GM18526 (cell line): Measurements from ENCODE around the gene FRS3.

Experiments
- POLR2A ChIP-seq: IDR thresholded peaks from 3 replicates; pipeline ENCODE4 v1.6.1; 2011; ENCODE audit not compliant: insufficient read length; ENCODE audit errors: extremely low read depth

FRS3 gene

GRCh38 chr6:41801380-41801779 is 21.7 kb upstream of the FRS3 start:
- no peak for TF ChIP-seq POLR2A

- no peak for TF ChIP-seq POLR2A
Measured at GRCh38 chr6:41799559-41799911, 19.8 kb upstream of the FRS3 start.

- TF ChIP-seq POLR2A, result no peak
Measured at GRCh38 chr6:41798901-41799558, 19.3 kb upstream of the FRS3 start.

- TF ChIP-seq POLR2A, result no peak
Measured at GRCh38 chr6:41796474-41796873, 16.8 kb upstream of the FRS3 start.

- TF ChIP-seq POLR2A, result no peak
Measured at GRCh38 chr6:41791984-41792383, 12.3 kb upstream of the FRS3 start.

- no peak for TF ChIP-seq POLR2A
Measured at GRCh38 chr6:41791305-41791704, 11.6 kb upstream of the FRS3 start.

- TF ChIP-seq POLR2A, result no peak
Measured at GRCh38 chr6:41790045-41790444, 10.3 kb upstream of the FRS3 start.

- no peak for TF ChIP-seq POLR2A
Measured at GRCh38 chr6:41789390-41789724, 9.7 kb upstream of the FRS3 start.

- peak; percentile 88 for TF ChIP-seq POLR2A
Measured at GRCh38 chr6:41787219-41787917, 7.7 kb upstream of the FRS3 start, which contains the start of gene TOMM6. Gene TOMM6, plus strand, starts transcription at chr6:41787694. Its CDS starts 4 bp downstream, at chr6:41787698.

- peak; percentile 24 for TF ChIP-seq POLR2A
Measured at GRCh38 chr6:41786451-41787218, 6.9 kb upstream of the FRS3 start.

GRCh38 chr6:41785689-41786450 is 6.2 kb upstream of the FRS3 start:
- TF ChIP-seq POLR2A, result no peak

- TF ChIP-seq POLR2A, result no peak
Measured at GRCh38 chr6:41785254-41785653, 5.6 kb upstream of the FRS3 start.

GRCh38 chr6:41784581-41785171 is 5.0 kb upstream of the FRS3 start:
- TF ChIP-seq POLR2A, result no peak

GRCh38 chr6:41783106-41783780 is 3.5 kb upstream of the FRS3 start:
- no peak for TF ChIP-seq POLR2A

- TF ChIP-seq POLR2A, result no peak
Measured at GRCh38 chr6:41781366-41781730, 1.6 kb upstream of the FRS3 start.
